MCF 10A (cell line): ENCODE measurements around the gene CBY3. TPM values are rescaled to one million over a fixed set of nuclear protein-coding genes. Genes with fewer than 3 reads are reported as not detected.
A peak's percentile ranks its signal among the peaks of the same experiment; 100 is the strongest.
"Not testable (repeated sequence)": the region's sequence is repeated elsewhere in the genome, so short reads cannot be mapped to it uniquely, and the experiment has no call there.

Experiments
- BruUV-seq: library from RNA; stranded (reverse); fragments of 400-500 nt; replicated peaks from 2 replicates; lab custom pipeline; 2021; lab: Mats Ljungman, UMichigan
- CTCF ChIA-PET: fragments of 300-600 bp; sonication (Branson Sonifier 250); formaldehyde crosslinking; extraction: SDS; loops from one replicate; lab custom pipeline; 2021; ENCODE audit warnings: antibody characterized with exemption, inconsistent platforms; lab: Yijun Ruan, JAX
- POLR2A ChIA-PET: fragments of 300-600, 350-650 bp; sonication (Branson Sonifier 250); formaldehyde crosslinking; extraction: SDS; loops from one replicate; lab custom pipeline; 2020; ENCODE audit warnings: antibody characterized with exemption, inconsistent platforms; lab: Yijun Ruan, JAX
- DNase-seq: peaks from one replicate; pipeline ENCODE4 v3.0.0-alpha.2; 2018; ENCODE audit not compliant: unreplicated experiment
- H3K27ac Mint-ChIP-seq: one replicate; pipeline ENCODE4 v1.8.0; 2022; ENCODE audit warnings: mild to moderate bottlenecking, low read depth, mixed read lengths; ENCODE audit not compliant: unreplicated experiment
- H3K27me3 Mint-ChIP-seq: one replicate; pipeline ENCODE4 v1.8.0; 2022; ENCODE audit warnings: mixed read lengths; ENCODE audit not compliant: insufficient read depth, unreplicated experiment
- H3K36me3 Mint-ChIP-seq: one replicate; pipeline ENCODE4 v1.8.0; 2022; ENCODE audit warnings: mild to moderate bottlenecking, moderate library complexity, mixed read lengths; ENCODE audit not compliant: insufficient read depth, unreplicated experiment
- H3K4me1 Mint-ChIP-seq: one replicate; pipeline ENCODE4 v1.8.0; 2022; ENCODE audit warnings: mixed read lengths; ENCODE audit not compliant: insufficient read depth, unreplicated experiment
- H3K4me3 Mint-ChIP-seq: one replicate; pipeline ENCODE4 v1.8.0; 2022; ENCODE audit warnings: mild to moderate bottlenecking, moderate library complexity, mixed read lengths; ENCODE audit not compliant: unreplicated experiment
- H3K9me3 Mint-ChIP-seq: one replicate; pipeline ENCODE4 v1.8.0; 2022; ENCODE audit warnings: mixed read lengths; ENCODE audit not compliant: unreplicated experiment
- intact Hi-C: fragments of 100-400 bp; cut with micrococcal nuclease; formaldehyde crosslinking; loops from 2 replicates; pipeline ENCODE4 v1.14.1; 2022
- total RNA-seq: library from RNA; stranded (reverse); gene quantifications from 2 replicates; pipeline ENCODE4 v1.2.3, GENCODE V29; 2022
- TF ChIP-seq, protein P1 (sequence below): fragments of 200-600 bp; IDR thresholded peaks from one replicate; pipeline ENCODE4 v1.8.0; 2022; ENCODE audit warnings: antibody characterized with exemption, mild to moderate bottlenecking; ENCODE audit not compliant: unreplicated experiment

The CBY3 gene
- total RNA-seq, 1 experiment from 2014 or later = not detected

DNA sequence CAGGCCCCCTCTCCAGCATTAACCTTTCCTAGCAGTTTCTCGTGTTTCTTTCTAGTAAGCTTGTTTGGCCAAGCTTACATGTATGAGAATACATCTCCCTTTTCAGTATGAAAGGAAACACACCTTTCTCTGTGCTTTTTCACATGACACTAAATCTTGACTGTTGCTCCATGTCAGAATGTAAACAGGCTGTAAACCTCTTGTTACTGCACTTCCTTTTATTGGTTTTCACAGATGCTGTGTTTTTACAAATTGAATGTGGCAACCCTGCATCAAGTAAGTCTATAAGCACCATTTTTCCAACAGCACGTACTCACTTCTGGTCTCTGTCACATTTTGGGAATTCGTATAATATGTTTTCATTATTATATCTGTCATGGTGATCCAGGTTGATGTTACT, 15.8 kb upstream of the CBY3 start:
- intact Hi-C loops = no loop called here
- H3K27ac Mint-ChIP-seq = no peak overlapping the region
- DNase-seq = no peak
- H3K4me3 Mint-ChIP-seq = no peak overlapping the region
- H3K4me1 Mint-ChIP-seq = peaks cover 22% of the 10 kb centered on the region
- no TSS peak for BruUV-seq
- CTCF ChIA-PET = interaction anchor here (0.5 to 0.6 kb wide), 2 partner anchors 17 to 26 kb away, joined by 3 read pairs; no protein-coding TSS in a partner anchor
- H3K36me3 Mint-ChIP-seq = peaks cover 28% of the 10 kb centered on the region
- H3K27me3 Mint-ChIP-seq = no peaks in the 10 kb centered on the region
- H3K9me3 Mint-ChIP-seq = no peaks in the 10 kb centered on the region
- POLR2A ChIA-PET = interaction anchor here (1.0 to 5.0 kb wide), 7 partner anchors 17 to 76 kb away, joined by 3 to 61 read pairs (median 7); partner anchors contain the start of genes CBY3, HNRNPH1 and MAML1
- TF ChIP-seq, protein P1, sequence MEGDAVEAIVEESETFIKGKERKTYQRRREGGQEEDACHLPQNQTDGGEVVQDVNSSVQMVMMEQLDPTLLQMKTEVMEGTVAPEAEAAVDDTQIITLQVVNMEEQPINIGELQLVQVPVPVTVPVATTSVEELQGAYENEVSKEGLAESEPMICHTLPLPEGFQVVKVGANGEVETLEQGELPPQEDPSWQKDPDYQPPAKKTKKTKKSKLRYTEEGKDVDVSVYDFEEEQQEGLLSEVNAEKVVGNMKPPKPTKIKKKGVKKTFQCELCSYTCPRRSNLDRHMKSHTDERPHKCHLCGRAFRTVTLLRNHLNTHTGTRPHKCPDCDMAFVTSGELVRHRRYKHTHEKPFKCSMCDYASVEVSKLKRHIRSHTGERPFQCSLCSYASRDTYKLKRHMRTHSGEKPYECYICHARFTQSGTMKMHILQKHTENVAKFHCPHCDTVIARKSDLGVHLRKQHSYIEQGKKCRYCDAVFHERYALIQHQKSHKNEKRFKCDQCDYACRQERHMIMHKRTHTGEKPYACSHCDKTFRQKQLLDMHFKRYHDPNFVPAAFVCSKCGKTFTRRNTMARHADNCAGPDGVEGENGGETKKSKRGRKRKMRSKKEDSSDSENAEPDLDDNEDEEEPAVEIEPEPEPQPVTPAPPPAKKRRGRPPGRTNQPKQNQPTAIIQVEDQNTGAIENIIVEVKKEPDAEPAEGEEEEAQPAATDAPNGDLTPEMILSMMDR = no peak

DNA sequence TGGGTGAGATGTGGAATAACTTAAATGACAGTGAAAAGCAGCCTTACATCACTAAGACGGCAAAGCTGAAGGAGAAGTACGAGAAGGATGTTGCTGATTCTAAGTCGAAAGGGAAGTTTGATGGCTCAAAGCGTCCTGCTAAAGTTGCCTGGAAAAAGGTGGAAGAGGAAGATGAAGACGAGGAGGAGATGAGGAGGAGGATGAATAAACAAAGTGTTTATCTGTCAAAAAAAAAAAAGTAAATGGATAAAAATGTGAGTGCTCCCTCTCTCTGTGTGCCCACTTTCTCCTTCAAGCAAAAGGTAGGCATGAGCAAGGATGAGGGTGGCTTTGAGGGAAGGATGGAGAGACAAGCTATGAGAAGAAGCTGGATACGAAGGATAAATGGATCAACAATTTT, 13.7 kb upstream of the CBY3 start:
- TF ChIP-seq, protein P1 = no peak
- no TSS peak for BruUV-seq
- H3K27me3 Mint-ChIP-seq = no peaks in the 10 kb centered on the region
- H3K9me3 Mint-ChIP-seq = no peaks in the 10 kb centered on the region
- H3K27ac Mint-ChIP-seq = no peak overlapping the region
- H3K36me3 Mint-ChIP-seq = peaks cover 14% of the 10 kb centered on the region
- DNase-seq = no peak
- ChIA-PET POLR2A (interaction anchor here (0.7 to 5.0 kb wide), 5 partner anchors 16 to 101 kb away, joined by 3 to 61 read pairs (median 6); partner anchors contain the start of genes CBY3, HNRNPH1 and MAML1), CTCF (interaction anchor here (0.6 to 0.9 kb wide), 2 partner anchors 26 to 30 kb away, joined by 3 to 4 read pairs; no protein-coding TSS in a partner anchor)
- H3K4me3 Mint-ChIP-seq = no peak overlapping the region
- H3K4me1 Mint-ChIP-seq = peaks cover 11% of the 10 kb centered on the region
- intact Hi-C loops = no loop called here

DNA sequence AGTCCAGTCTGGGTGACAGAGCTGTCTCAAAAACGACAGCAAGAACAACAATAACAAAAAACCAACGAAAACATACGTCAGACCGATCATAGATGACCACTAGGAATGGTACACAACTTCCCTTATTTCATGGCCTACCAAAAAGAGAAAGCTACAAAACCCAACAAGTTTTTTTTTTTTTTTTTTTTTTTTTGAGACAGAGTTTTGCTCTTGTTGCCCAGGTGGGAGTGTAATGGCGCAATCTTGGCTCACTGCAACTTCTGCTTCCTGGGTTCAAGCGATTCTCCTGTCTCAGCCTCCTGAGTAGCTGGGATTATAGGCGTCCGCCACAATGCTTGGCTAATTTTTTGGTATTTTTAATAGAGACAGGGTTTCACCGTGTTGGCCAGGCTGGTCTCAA, 8.4 kb upstream of the CBY3 start:
- DNase-seq, H3K27me3 Mint-ChIP-seq, H3K9me3 Mint-ChIP-seq, intact Hi-C loops, BruUV-seq, H3K36me3 Mint-ChIP-seq, H3K4me1 Mint-ChIP-seq, H3K4me3 Mint-ChIP-seq, H3K27ac Mint-ChIP-seq: not testable (repeated sequence)
- CTCF ChIA-PET = interaction anchor here (0.6 kb wide), 1 partner anchor 56 kb away, joined by 4 read pairs; no protein-coding TSS in a partner anchor
- POLR2A ChIA-PET = interaction anchor here (0.9 to 1.6 kb wide), 3 partner anchors 8 to 11 kb away, joined by 3 to 7 read pairs (median 4); partner anchors contain the start of gene CBY3

DNA sequence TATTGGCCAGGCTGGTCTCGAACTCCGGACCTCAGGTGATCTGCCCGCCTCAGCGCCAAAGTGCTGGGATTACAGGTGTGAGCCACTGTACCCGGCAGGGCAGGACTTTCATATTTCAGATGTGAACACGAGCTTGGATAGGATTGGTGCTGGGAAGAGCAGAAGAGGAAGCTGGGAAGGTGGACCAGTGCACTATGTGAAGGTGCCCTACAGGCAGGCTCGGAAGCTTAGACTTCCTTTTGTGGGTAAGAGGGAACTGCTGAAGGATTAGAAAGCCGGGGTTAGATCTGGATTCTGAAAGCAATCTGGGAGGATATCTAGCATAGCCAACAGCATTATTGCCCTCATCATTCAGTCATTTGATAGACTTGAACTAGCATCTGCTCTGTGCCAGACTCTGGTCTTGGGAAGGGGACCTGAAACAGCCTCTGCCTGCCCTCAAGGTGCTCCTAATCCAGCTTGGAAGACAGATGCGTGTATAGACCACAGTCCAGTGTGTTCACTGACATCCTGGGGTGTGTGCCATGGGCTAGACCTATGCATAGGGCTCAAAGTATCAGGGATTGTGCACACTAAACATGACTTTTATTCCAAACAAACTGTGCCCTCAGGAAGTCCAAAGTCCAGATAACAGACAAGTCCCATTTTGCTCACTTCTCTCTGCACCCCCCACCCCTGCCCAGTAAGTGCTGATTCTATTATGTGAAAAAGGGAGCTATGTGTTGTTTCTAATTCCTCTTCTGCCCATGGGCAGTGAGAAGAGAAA, 637 bp downstream of the CBY3 start:
- ChIA-PET CTCF (interaction anchor here (0.7 to 1.7 kb wide), 4 partner anchors 16 to 436 kb away, joined by 3 to 8 read pairs (median 4); no protein-coding TSS in a partner anchor), POLR2A (interaction anchor here (0.7 to 6.6 kb wide), 9 partner anchors 9 to 1608 kb away, joined by 3 to 61 read pairs (median 4); partner anchors contain the start of gene HNRNPH1)
- TSS peak; percentile 44 for BruUV-seq
- no peak for DNase-seq
- H3K27me3 Mint-ChIP-seq = no peaks in the 10 kb centered on the region
- H3K4me3 Mint-ChIP-seq = peak overlapping the region; percentile 99
- TF ChIP-seq, protein P1 = no peak
- no peaks in the 10 kb centered on the region for H3K9me3 Mint-ChIP-seq
- H3K27ac Mint-ChIP-seq = peak overlapping the region; percentile 21
- H3K36me3 Mint-ChIP-seq = peaks cover 18% of the 10 kb centered on the region
- intact Hi-C loops = no loop called here
- peaks cover 18% of the 10 kb centered on the region for H3K4me1 Mint-ChIP-seq
